BLaER1 (cell line): ENCODE results near the gene GDI1.

Experiments
- H3K27ac ChIP-seq: shearing (Covaris generic); formaldehyde crosslinking; 2 replicates; pipeline ENCODE4 v1.8.1; 2022
- H3K27me3 ChIP-seq: shearing (Covaris generic); formaldehyde crosslinking; 2 replicates; pipeline ENCODE4 v1.8.1; 2022
- H3K36me3 ChIP-seq: shearing (Covaris generic); formaldehyde crosslinking; 2 replicates; pipeline ENCODE4 v1.8.1; 2022
- H3K4me1 ChIP-seq: shearing (Covaris generic); formaldehyde crosslinking; 2 replicates; pipeline ENCODE4 v1.8.1; 2022
- H3K4me2 ChIP-seq: shearing (Covaris generic); formaldehyde crosslinking; 2 replicates; pipeline ENCODE4 v1.8.1; 2022
- H3K4me3 ChIP-seq: shearing (Covaris generic); formaldehyde crosslinking; 2 replicates; pipeline ENCODE4 v1.8.1; 2022
- H3K9ac ChIP-seq: shearing (Covaris generic); formaldehyde crosslinking; 2 replicates; pipeline ENCODE4 v1.8.1; 2022
- H3K9me3 ChIP-seq: shearing (Covaris generic); formaldehyde crosslinking; 2 replicates; pipeline ENCODE4 v1.8.1; 2022
- H4K20me1 ChIP-seq: shearing (Covaris generic); formaldehyde crosslinking; 2 replicates; pipeline ENCODE4 v1.8.1; 2022
- Cebpa-rat ChIP-seq: shearing (Covaris generic); IDR thresholded peaks from 2 replicates; pipeline ENCODE4 v1.8.1; 2022

The GDI1 gene

GRCh38 chrX:154443479-154443910 is 6.5 kb downstream of the GDI1 start:
- peak overlapping the region; percentile 71 for H3K4me3 ChIP-seq
- H3K9me3 ChIP-seq, result peaks cover 13% of the 10 kb centered on the region; the same call in 1 of the 2 replicates
- peak overlapping the region; percentile 85 for H3K4me2 ChIP-seq
- peaks cover 35% of the 10 kb centered on the region for H3K27me3 ChIP-seq
- no peak overlapping the region for H3K27ac ChIP-seq
- peaks cover 15% of the 10 kb centered on the region for H3K4me1 ChIP-seq
- peaks cover 54% of the 10 kb centered on the region for H3K36me3 ChIP-seq
- H4K20me1 ChIP-seq, result peaks cover 56% of the 10 kb centered on the region
- TF ChIP-seq Cebpa-rat, result no peak
- peak overlapping the region; percentile 76; the same call in 1 of the 2 replicates for H3K9ac ChIP-seq

GRCh38 chrX:154443992-154444754 is 7.2 kb downstream of the GDI1 start, which contains the start of gene FAM50A:
Gene FAM50A, plus strand, starts transcription at chrX:154444141. Its CDS starts 95 bp downstream, at chrX:154444236.
- H4K20me1 ChIP-seq, result peaks cover 56% of the 10 kb centered on the region
- H3K27me3 ChIP-seq, result peaks cover 41% of the 10 kb centered on the region
- peaks cover 55% of the 10 kb centered on the region for H3K36me3 ChIP-seq
- peak within 1 kb of the TSS; percentile 76 for H3K9ac ChIP-seq
- TF ChIP-seq Cebpa-rat, result no peak
- peak within 1 kb of the TSS; percentile 71 for H3K4me3 ChIP-seq
- H3K27ac ChIP-seq, result peak within 1 kb of the TSS; percentile 70
- H3K4me2 ChIP-seq, result peak within 1 kb of the TSS; percentile 85
- peaks cover 10% of the 10 kb centered on the region for H3K4me1 ChIP-seq
- H3K9me3 ChIP-seq, result peaks cover 13% of the 10 kb centered on the region; the same call in 1 of the 2 replicates

- peak overlapping the region; percentile 85 for H3K4me2 ChIP-seq
- peaks cover 13% of the 10 kb centered on the region; the same call in 1 of the 2 replicates for H3K9me3 ChIP-seq
- H3K27me3 ChIP-seq, result peaks cover 46% of the 10 kb centered on the region
- peaks cover 50% of the 10 kb centered on the region for H4K20me1 ChIP-seq
- peak overlapping the region; percentile 70 for H3K27ac ChIP-seq
- TF ChIP-seq Cebpa-rat, result no peak
- peaks cover 53% of the 10 kb centered on the region for H3K36me3 ChIP-seq
- H3K9ac ChIP-seq, result peak overlapping the region; percentile 76
- peak overlapping the region; percentile 71 for H3K4me3 ChIP-seq
- H3K4me1 ChIP-seq, result peaks cover 10% of the 10 kb centered on the region
Observed at GRCh38 chrX:154444755-154445246, 7.8 kb downstream of the GDI1 start.

- Histone ChIP-seq H3K9me3 (peaks cover 8% of the 10 kb centered on the region; the same call in 1 of the 2 replicates), H3K27ac (no peak overlapping the region), H3K36me3 (peaks cover 56% of the 10 kb centered on the region), H3K9ac (no peak overlapping the region), H4K20me1 (peaks cover 44% of the 10 kb centered on the region), H3K4me1 (peaks cover 10% of the 10 kb centered on the region), H3K4me3 (no peak overlapping the region), H3K27me3 (peaks cover 55% of the 10 kb centered on the region), H3K4me2 (no peak overlapping the region)
- no peak for TF ChIP-seq Cebpa-rat
Observed at GRCh38 chrX:154445776-154446175, 8.8 kb downstream of the GDI1 start.

GRCh38 chrX:154446430-154446829 is 9.5 kb downstream of the GDI1 start:
- TF ChIP-seq Cebpa-rat, result no peak
- Histone ChIP-seq H4K20me1 (peaks cover 46% of the 10 kb centered on the region; the same call in 1 of the 2 replicates), H3K4me1 (peaks cover 10% of the 10 kb centered on the region), H3K4me2 (no peak overlapping the region), H3K36me3 (peaks cover 54% of the 10 kb centered on the region), H3K27ac (no peak overlapping the region), H3K9ac (no peak overlapping the region), H3K4me3 (no peak overlapping the region), H3K9me3 (peaks cover 7% of the 10 kb centered on the region; the same call in 1 of the 2 replicates), H3K27me3 (peaks cover 60% of the 10 kb centered on the region)

GRCh38 chrX:154448484-154448883 is 11.5 kb downstream of the GDI1 start:
- Histone ChIP-seq H3K4me3 (no peak overlapping the region), H3K4me2 (no peak overlapping the region), H4K20me1 (peaks cover 33% of the 10 kb centered on the region; the same call in 1 of the 2 replicates), H3K36me3 (peaks cover 47% of the 10 kb centered on the region), H3K27ac (no peak overlapping the region), H3K9me3 (peaks cover 7% of the 10 kb centered on the region; the same call in 1 of the 2 replicates), H3K4me1 (peaks cover 10% of the 10 kb centered on the region), H3K9ac (no peak overlapping the region), H3K27me3 (peaks cover 70% of the 10 kb centered on the region)
- TF ChIP-seq Cebpa-rat, result no peak

- H3K9me3 ChIP-seq, result peaks cover 5% of the 10 kb centered on the region; the same call in 1 of the 2 replicates
- no peak overlapping the region for H3K9ac ChIP-seq
- H4K20me1 ChIP-seq, result peaks cover 27% of the 10 kb centered on the region; the same call in 1 of the 2 replicates
- no peak overlapping the region for H3K4me3 ChIP-seq
- H3K36me3 ChIP-seq, result peaks cover 47% of the 10 kb centered on the region
- H3K27ac ChIP-seq, result no peak overlapping the region
- peaks cover 70% of the 10 kb centered on the region for H3K27me3 ChIP-seq
- no peak for TF ChIP-seq Cebpa-rat
- H3K4me1 ChIP-seq, result peaks cover 6% of the 10 kb centered on the region
- no peak overlapping the region for H3K4me2 ChIP-seq
Observed at GRCh38 chrX:154449618-154450017, 12.7 kb downstream of the GDI1 start.

GRCh38 chrX:154450312-154450711 is 13.4 kb downstream of the GDI1 start:
- no peaks in the 10 kb centered on the region; the same call in 1 of the 2 replicates for H3K4me1 ChIP-seq
- peaks cover 70% of the 10 kb centered on the region for H3K27me3 ChIP-seq
- peaks cover 20% of the 10 kb centered on the region; the same call in 1 of the 2 replicates for H4K20me1 ChIP-seq
- 0 out of 2 replicates have a peak, but pooled peaks cover 3% of the 10 kb centered on the region for H3K9me3 ChIP-seq
- no peak overlapping the region for H3K4me3 ChIP-seq
- peaks cover 47% of the 10 kb centered on the region for H3K36me3 ChIP-seq
- no peak overlapping the region for H3K9ac ChIP-seq
- no peak for TF ChIP-seq Cebpa-rat
- no peak overlapping the region for H3K27ac ChIP-seq
- H3K4me2 ChIP-seq, result no peak overlapping the region

- 0 out of 2 replicates have a peak, but pooled peaks cover 7% of the 10 kb centered on the region for H3K9me3 ChIP-seq
- TF ChIP-seq Cebpa-rat, result no peak
- peaks cover 48% of the 10 kb centered on the region for H3K27me3 ChIP-seq
Observed at GRCh38 chrX:154452823-154453222, 15.9 kb downstream of the GDI1 start.

More at GRCh38 chrX:154452823-154453222, 15.9 kb downstream of the GDI1 start:
- no peak overlapping the region for H3K27ac ChIP-seq
- no peak overlapping the region for H3K9ac ChIP-seq
- no peak overlapping the region for H3K4me3 ChIP-seq
- H3K4me1 ChIP-seq, result no peaks in the 10 kb centered on the region
- H3K36me3 ChIP-seq, result peaks cover 35% of the 10 kb centered on the region
- H3K4me2 ChIP-seq, result no peak overlapping the region
- H4K20me1 ChIP-seq, result peaks cover 15% of the 10 kb centered on the region; the same call in 1 of the 2 replicates
